IPS-NIHi7 (cell line): ENCODE data around the gene KLHL17.

ENCODE experiments used
- DNase-seq: peaks from one replicate; pipeline ENCODE4 v3.0.0; 2012; ENCODE audit warnings: mixed read lengths; ENCODE audit errors: extremely low spot score

Gene KLHL17

GRCh38 chr1:960363-961131 lies at the start of gene KLHL17:
Gene KLHL17, plus strand, starts transcription at chr1:960584. Its CDS starts 110 bp downstream, at chr1:960694.
- peak; percentile 85 for DNase-seq

- DNase-seq: no peak
Observed at GRCh38 chr1:910881-911721, 49.3 kb upstream of the KLHL17 start.

GRCh38 chr1:911875-912739 lies 48.3 kb upstream of the KLHL17 start:
- DNase-seq: no peak

- DNase-seq: no peak
Observed at GRCh38 chr1:912740-913301, 47.6 kb upstream of the KLHL17 start.

GRCh38 chr1:913491-914130 lies 46.8 kb upstream of the KLHL17 start:
- no peak for DNase-seq

GRCh38 chr1:914131-914890 lies 46.1 kb upstream of the KLHL17 start:
- no peak for DNase-seq

- DNase-seq: no peak
Observed at GRCh38 chr1:914891-915280, 45.5 kb upstream of the KLHL17 start.

- no peak for DNase-seq
Observed at GRCh38 chr1:915295-916172, 44.9 kb upstream of the KLHL17 start.

GRCh38 chr1:916173-917075 lies 44.0 kb upstream of the KLHL17 start:
- no peak for DNase-seq

- DNase-seq: no peak
Observed at GRCh38 chr1:917076-917459, 43.3 kb upstream of the KLHL17 start.

GRCh38 chr1:917466-918091 lies 42.8 kb upstream of the KLHL17 start:
- no peak for DNase-seq

- no peak for DNase-seq
Observed at GRCh38 chr1:918353-918752, 42.0 kb upstream of the KLHL17 start.

GRCh38 chr1:918843-919242 lies 41.5 kb upstream of the KLHL17 start:
- no peak for DNase-seq

- no peak for DNase-seq
Observed at GRCh38 chr1:919271-919872, 41.0 kb upstream of the KLHL17 start.

GRCh38 chr1:920010-920409 lies 40.4 kb upstream of the KLHL17 start:
- DNase-seq: no peak

- DNase-seq: no peak
Observed at GRCh38 chr1:920521-920920, 39.9 kb upstream of the KLHL17 start.

- DNase-seq: peak; percentile 88
Observed at GRCh38 chr1:921011-921837, 39.2 kb upstream of the KLHL17 start.
